ENCODE data around the gene E2F4.

GRCh38 chr16:67228905-67229304, 37.0 kb downstream of the E2F4 start:
- no peak for TF ChIP-seq CTCF (IDR thresholded peaks at IDR 0.05)
- TF ChIP-seq ZFX (IDR thresholded peaks at IDR 0.05; ENCODE audit: borderline replicate concordance): no peak
